Measurements from ENCODE around the gene CHD2.

DNA sequence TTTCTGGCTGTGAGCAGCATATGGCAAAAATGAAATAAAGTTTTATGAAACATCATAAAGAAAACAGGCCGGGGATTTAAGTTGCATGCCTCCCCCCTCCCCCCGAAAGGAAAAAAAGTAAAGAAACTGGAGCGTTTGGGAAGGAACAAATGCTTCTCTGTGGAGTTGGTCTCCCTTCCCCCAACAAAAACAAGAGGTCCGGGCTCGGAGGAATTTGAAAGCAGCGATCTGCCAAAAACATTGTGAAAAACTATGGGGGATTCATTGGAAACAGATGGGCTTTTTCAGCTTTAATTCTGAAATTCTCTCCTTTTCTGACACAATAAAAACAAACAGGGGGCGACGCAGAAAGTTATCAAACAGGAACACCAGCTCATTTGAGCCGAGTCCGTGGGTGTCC, 171.9 kb downstream of the CHD2 start:
- TF ChIP-seq, protein P1, sequence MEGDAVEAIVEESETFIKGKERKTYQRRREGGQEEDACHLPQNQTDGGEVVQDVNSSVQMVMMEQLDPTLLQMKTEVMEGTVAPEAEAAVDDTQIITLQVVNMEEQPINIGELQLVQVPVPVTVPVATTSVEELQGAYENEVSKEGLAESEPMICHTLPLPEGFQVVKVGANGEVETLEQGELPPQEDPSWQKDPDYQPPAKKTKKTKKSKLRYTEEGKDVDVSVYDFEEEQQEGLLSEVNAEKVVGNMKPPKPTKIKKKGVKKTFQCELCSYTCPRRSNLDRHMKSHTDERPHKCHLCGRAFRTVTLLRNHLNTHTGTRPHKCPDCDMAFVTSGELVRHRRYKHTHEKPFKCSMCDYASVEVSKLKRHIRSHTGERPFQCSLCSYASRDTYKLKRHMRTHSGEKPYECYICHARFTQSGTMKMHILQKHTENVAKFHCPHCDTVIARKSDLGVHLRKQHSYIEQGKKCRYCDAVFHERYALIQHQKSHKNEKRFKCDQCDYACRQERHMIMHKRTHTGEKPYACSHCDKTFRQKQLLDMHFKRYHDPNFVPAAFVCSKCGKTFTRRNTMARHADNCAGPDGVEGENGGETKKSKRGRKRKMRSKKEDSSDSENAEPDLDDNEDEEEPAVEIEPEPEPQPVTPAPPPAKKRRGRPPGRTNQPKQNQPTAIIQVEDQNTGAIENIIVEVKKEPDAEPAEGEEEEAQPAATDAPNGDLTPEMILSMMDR (IDR thresholded peaks at IDR 0.05), result no peak
- TF ChIP-seq POLR2A (IDR thresholded peaks at IDR 0.05) (no peak), EP300 (IDR thresholded peaks at IDR 0.05) (no peak)

All from sigmoid colon (tissue), 4 donors.